NCI-H82 (cell line): Measurements from ENCODE around the gene SORCS1.
A peak's percentile ranks its signal among the peaks of the same experiment; 100 is the strongest.

Experiments used
- DNase-seq: peaks from one replicate; lab custom pipeline; 2025; lab: John Stamatoyannopoulos, UW

SORCS1 gene

DNA sequence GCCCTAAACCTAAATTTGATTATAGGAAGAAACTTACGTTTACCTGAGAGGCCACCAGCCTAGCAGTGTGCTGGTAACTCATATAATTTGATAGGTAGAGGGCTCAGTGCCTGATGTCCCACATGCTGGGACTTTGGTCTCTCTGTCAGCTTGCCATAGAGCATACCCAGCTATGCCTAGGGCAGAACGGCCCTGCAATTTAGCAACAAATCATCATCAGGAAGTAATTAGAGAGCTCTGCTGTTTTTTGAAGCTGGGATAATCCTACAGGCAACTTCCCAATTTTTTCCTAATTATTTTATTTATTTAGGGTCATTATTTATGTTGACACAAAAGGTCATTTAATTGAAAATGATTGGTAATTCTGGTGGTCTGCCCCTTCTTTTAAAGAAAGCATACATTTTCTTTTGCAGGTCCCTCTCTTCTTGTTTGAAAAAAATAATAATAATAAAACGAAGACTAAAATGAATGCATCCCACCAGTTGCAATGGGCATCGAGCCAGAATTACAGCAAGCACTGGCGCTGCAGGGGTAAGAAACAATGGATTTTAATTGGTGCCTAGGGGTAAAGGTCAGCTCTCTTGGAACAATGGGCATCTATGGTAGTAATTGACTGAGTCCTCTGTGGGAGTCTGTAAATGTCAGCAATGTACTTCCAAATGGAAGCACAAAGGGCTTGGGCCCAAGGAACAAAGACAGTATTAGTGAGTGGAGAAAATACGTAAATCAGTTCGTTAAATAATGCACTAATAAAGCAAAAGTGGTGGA is 348.0 kb downstream of the SORCS1 start:
- no peak for DNase-seq

DNA sequence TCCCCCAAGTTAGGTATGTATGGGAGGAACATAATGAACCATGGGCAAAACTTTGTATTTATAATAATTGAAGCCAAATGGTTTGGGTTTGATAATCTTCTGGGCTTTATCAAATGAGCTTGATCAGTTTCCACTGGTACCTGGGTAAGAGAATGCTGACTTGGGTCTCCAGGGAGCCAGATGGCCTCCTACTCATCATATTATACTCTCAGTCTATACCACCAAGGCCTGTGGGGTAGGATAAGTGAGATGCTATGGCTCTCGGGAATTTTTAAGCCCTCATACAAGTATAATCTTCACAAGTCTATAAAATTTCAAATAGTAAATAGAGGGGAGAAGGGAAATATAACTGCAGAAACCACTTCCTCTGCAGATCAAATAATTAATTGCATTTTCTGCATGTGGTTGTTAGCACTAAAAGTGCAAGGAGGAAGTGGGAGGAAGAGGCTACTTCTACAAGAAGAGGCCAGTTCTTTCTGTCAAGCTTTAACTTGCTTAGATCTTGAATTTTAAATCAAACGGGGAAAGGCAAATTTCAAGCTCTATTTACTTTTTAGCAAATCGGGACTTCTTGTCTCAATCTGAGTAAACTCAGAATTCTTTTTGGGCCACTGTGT is 349.0 kb downstream of the SORCS1 start:
- DNase-seq, result no peak

DNA sequence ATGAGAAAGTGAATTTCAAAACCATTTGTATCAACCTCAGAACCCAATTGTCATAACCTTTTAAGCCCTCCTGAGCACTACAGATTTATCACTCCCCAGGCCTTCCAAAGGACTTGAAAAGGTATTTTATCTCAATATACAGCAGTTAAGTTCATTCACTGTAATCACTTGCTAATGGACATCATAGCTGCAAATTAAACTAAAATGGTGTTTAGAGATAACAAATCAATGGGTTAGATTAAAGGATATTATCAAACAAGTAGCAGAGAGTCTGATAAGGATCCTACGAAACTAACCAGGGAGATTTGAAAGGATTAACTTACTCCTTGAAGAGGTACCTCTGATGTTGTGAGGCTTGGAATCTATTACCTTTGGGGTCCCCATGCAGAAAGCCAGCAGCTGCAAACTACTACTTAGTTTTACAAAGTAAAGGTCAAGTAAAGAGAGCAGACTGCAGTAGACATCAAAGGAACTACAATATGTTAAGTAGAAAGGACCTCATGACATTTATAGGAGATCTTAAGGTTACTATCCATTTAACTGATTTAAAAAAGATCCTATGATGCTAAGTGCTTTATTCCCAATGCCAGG is 359.4 kb downstream of the SORCS1 start:
- no peak for DNase-seq

DNA sequence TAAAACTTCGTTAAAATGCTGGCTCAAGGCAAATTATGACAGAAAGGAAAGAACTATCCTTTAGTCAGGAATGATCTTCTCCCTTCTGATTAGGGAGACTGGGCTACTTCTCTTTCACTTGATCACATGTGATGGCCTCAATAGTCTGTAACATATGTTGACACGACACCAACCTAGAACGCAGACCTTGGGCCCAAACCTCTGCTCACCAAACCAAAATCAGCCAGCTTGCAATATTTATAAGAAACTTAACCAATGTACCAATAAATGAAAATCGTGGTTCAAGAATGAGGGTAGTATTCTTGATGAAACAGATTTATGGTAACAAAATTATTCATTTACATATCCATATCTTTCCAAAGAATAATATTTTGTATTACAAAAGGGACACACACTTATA is 361.6 kb downstream of the SORCS1 start:
- no peak for DNase-seq

DNA sequence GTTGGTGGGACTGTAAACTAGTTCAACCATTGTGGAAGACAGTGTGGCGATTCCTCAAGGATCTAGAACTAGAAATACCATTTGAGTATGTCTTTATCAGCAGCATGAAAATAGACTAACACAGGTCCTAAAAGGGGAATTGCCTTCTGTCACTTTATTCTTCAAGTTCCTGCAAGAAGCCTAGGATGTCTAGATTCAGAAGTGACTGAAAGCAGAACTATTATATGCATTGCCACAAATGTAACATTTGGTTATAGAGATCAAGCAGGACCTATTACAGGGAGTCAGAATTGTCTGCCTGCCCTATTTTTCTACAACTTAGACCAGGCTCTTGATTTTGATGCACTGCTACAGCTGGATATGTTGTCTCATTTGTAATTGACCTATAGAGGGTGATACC is 364.7 kb downstream of the SORCS1 start:
- no peak for DNase-seq

DNA sequence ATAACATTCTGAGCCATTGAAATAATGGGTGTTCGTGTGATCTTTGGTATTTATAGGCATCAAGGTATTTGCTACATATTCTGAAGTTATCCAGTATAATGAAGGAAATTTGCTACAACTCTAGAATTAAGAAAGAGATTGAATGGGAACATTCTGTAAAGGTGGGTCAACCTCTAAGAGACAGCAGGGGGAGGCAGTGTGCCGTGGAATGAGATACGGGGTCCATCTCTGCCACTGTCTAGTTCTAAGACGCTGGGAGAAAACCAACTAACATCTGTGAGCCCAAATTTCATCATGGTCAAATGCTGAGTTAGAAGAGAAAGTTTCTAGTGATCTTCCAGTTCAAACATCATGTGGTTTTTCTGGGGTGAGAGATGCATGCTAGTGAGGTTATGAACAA is 368.9 kb downstream of the SORCS1 start:
- DNase-seq, result peak; percentile 79

DNA sequence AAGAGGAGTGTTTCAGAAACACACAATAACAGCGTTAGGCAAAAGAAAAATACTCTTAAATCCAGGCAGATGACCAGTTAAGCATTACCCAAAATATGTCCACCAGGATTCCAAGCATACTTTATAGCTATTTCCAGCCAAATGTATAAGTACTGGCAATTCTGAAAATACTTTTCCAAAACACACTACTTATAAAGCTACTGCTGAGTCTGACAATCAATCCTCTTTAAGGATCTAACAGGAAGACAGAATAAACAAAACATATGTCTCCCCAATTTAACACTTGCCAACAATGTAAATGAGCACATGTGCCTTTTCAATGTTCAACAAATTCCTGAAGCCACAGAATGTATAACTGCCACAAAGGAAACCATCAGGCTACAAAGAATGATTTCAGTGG is 370.9 kb downstream of the SORCS1 start:
- no peak for DNase-seq

DNA sequence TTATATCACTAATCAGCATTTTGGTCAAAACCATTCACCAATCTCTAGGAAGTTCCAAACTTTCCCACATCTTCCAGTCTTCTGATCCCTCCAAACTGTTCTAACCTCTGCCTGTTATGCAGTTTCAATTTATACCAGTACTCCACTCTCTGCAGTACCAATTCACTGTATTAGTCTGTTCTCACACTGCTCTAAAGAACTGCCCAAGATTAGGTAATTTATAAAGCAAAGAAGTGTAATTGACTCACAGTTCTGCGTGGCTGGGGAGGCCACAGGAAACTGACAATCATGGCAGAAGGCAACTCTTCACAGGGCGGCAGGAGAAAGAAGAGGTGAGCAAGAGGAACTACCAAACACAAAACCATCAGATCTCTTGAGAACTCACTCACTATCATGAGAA is 374.9 kb downstream of the SORCS1 start:
- DNase-seq, result no peak

DNA sequence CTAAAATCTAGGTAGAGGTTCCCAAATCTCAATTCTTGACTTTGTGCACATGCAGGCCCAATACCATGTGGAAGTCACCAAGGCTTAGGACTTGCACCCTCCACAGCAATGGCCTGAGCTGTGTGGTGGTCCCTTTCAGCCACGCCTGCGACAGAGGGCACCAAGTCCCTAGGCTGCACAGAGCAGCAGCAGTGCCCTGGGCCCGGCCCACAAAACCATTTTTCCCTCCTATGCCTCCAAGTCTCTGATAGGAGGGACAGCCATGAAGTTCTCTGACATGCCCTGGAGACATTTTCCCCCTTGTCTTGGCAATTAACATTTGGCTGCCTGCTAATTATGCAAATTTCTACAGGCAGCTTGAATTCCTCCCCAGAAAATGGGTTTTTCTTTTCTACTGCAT is 375.5 kb downstream of the SORCS1 start:
- DNase-seq, result no peak

DNA sequence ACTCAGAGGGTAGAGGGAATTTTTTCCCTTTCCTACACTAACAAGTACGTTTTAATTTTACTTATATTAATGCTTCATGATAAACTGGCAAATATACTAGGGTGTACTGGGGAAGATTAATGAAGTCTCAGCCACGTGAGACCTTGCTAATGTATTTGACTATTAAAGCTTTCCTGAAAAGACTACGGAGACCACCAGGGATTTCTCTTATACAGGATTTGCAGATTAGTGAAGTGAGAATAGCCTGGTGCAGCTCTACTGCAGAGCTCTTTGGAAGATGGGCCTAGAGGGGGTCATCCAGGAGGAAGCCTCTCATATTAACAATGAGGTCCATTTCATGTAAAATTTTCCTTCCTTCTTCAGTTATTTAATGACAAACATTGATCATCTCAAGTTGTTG is 379.0 kb downstream of the SORCS1 start:
- DNase-seq, result peak; percentile 26

DNA sequence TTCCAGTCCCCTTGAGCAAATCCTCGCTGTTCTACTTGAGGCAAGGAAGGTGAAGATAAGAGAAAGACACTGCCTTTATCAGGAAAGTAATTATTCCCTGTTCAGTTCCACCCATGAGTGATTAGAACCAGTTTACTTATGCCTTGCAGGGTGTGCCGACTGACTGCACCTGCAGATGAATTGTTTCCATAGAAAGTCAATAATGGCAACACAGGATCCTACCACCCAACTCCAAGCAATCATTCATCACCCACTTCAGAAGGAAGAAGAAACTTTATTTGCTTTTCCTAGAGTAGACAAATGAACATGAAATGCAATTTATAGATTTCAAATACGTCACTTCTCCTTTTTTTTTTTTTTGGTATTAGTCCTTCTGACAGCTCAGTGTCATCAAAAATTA is 383.9 kb downstream of the SORCS1 start:
- no peak for DNase-seq

DNA sequence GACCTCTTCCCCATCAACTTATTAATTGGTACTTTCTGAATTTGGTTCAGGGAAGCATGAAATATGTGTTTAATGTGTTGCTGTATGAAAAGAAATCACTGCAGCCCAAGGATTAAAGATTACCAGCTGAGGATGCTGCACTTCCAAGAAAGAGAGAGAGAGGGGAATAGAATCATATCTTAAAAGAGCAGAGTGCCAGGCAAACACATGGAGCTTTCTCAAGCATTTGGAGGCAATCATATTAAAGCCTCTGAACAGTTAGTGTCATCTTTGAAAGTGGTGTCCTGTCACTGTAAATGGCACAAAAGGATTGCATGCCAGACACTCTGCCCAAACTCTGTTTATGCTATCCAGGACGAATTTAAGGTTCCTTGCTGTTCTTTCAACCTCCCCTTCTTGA is 386.7 kb downstream of the SORCS1 start:
- no peak for DNase-seq

DNA sequence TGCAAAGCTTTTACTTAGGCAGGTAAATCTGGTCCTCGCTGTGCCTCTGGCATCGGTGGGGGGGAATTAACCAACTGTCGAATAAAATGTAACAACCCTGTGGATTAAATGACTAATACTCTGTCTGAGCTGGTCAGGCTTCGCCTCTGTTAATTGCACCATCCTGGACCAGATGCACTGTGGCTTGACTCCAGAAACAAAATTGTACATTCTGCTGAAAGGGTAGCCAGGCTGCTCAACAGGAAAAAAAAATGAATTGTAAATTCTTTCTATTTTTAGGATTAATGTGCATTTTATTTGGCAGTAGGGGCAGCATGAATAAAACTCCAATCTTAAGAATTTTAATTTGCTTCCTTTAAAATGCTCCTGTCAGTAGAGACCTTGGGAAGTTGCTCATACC is 389.4 kb downstream of the SORCS1 start:
- DNase-seq, result peak; percentile 46

DNA sequence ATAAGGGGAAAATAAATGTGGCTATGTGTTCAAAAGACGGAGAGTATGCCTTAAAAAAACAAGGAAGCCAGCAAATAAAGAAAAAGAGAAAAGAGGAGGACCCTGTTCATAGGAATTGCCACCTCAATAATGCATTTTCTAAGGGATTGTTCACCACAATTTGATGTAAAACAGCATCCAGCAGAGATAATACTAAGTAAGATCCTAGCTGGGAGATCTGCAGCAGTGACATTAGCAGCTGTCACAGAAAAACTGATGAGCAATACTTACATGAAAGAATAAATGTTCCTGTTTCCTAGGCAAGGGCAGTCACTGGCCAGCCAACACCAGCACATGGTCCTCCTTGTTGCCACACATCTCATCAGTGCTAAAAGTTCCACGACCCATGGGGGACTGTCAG is 391.5 kb downstream of the SORCS1 start:
- no peak for DNase-seq

DNA sequence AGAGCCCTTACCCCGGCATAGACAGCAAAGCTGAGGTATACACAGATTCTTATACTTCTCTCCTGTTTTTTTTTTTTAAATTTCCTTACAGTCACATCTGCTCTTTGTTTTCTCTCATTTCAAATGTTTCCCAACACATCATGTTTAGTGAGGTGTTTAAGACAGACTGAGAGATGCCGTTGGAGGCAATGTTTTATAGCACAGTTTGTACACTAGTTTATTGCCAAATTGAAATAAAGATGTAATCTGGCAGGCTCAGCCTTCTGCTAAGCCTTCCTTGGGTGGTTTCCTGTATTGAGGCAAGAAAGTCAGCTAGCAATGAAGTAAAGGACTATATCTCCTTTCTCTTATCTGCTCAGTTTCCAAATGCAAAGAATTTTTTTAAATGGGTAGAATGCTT is 393.4 kb downstream of the SORCS1 start:
- DNase-seq, result no peak

DNA sequence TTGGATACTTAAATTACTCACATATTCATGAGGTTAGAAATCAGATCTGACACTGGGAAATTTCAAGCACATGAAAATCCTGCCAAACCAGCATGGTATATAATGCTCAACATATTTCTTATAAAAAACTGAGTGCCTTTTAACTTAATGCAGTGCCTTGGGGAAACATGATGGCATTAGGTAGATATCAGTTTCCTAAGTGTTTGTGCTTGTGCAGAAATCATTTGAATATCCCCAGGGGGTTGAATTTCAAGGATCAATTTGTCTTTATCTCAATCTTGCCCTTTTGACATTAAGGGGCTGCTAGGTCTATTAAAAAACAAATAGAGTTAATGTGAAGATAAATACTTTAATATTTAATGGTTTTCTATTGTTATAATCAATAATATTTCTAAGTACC is 396.3 kb downstream of the SORCS1 start:
- DNase-seq, result no peak

DNA sequence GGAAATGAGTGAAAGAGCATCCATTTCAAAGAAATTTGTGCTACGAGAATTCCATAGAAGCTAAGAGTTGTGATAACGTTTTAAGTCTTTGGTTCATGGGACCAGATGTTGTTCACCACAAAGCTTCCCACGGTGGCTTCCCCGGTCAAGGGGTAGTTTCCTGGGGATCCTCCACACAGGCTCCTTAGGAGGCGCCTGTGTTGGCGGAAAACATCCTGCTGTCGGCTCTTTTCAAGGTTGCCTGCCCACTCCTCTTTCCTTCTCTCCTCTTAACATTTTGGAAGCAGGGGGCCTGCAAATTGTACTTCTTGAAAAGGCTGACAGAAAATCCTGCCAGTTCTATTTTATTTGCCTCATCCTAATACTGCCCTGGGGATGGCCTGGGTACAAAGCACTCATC is 398.6 kb downstream of the SORCS1 start:
- no peak for DNase-seq

DNA sequence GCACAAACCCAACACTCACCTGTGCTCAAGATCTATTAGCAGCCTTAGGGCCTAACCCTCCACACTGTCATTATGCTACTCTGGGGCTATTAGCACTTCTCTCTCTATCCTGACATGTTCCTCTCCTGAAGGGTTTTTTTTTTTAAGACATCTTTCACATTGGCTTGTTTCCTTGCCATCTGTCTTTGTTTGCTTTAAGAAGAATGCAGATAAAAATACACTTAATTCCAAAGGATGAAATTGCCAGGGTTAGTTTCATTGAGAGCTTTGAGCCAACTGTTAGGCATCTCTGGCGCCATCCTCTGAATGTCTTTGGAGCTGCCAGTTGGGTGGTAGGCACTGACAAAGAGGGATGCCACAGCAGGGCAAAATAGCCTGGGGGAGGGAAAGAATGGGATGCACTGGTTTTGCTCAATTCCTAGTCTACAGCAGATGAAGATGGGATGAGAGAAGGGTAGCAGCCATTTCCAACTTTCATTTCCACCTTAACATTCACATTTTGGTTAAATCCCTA is 399.2 kb downstream of the SORCS1 start:
- DNase-seq, result peak; percentile 1

DNA sequence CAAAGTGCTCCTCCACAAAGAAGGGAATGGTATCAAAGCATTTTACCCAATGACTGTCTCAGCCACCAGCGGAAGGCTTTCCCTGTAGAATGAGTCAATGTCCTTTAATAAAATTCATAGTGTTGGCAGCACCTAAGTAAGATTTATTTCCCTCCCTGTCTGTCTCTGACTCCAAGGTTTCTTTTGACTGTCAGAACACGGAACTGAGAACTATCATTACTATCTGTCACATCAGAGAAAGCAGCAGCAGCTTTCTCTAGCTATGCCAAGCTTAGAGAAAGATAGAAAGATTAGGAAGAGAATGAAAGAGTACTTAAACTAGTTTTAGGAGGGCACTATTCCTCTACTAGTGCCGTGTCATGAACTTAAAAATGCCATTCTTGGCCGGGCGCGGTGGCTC is 400.1 kb downstream of the SORCS1 start:
- DNase-seq, result no peak

DNA sequence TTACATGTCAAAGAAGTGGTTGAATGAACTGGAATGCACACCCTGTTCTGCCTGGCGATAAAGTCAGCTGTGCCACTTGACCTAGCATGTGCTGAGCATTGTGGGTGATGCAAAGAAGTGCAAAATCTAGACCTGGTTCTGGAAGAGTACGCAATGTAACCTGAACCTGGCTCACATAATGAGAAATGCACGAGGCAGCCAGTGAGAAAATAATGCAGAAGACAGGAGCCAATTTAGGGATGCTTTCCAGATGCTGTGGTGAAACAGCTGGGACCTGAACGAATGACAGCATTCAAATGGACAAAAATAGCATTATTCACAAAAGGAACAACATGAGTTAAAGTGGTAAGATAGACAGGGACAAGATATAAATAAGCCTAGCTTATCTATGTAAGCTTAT is 402.6 kb downstream of the SORCS1 start:
- DNase-seq, result no peak

DNA sequence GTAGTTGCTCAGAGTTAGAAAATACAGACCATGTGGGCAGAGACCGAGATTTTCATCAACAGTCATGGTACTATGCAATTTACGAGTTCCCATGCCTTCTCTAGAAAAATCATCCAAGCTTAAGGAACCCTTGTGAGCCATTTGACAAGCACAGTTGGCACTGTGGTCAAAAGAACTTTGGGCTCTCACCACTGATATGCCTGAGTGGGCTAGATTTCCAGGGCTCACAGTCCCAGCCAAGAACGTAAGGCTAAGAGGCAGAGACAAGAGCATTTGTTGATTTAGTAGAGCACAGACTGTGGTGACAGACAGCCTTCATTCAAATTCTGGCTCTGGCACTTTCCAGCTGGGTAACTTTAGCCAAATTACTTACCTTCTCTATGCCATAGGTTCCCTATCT is 407.0 kb downstream of the SORCS1 start:
- no peak for DNase-seq

DNA sequence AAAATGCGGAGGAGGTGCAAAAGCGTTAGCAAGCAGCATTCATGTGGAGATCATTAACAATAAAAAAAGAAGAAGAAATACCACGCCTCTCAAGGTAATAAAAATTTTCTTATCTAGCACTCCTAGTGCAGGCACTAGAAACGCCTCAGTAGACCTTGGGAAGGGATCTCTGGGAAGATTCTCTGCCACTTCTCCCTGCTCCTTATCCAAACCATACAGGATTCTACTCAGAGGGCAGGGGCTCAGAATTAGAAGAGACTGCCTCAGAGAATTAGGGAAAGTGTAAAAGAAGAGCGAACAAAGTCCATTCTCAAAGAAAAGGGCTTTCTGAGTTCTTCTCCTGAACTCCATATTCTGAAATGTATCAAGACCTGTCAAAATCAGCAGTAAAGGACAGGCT is 413.4 kb downstream of the SORCS1 start:
- no peak for DNase-seq

DNA sequence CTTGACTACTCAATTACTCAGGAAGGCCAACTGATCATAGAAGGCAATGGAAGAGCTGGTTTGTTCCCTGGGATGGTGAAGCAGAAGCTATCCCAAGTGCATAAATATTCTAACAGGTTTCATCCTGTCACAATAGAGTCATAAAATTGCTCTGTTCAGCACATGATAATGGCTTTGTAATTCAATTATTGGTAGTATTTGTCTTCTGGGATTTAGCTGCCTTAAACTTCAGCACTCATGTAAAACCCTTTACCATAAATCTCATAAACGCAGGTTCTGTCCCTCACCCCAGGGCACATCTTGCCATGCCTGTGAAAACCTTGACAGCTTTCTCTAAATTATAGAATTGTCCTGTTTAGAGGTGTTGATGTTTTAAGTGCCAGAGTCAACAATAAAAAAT is 417.6 kb downstream of the SORCS1 start:
- DNase-seq, result peak; percentile 70
